ENCODE results near the gene PUM1. TPM values are rescaled to one million over a fixed set of nuclear protein-coding genes. Genes with fewer than 3 reads are reported as not detected.

The PUM1 gene
- polyA plus RNA-seq, 6 donors from 2014 or later = 93.0 to 121 (median 109) TPM

GRCh38 chr1:30906631-30907441 lies 158.7 kb downstream of the PUM1 start:
- no peaks in the 10 kb centered on the region for H3K36me3 Mint-ChIP-seq
- H3K4me1 Mint-ChIP-seq = peaks cover 27 to 34% (median 33%) of the 10 kb centered on the region in 3 donors
- ATAC-seq (ENCODE audit: low read depth in 2 of 2) (no peak), DNase-seq (no peak)
- peak overlapping the region in 2 of 6 donors; percentile 23 to 93 for H3K27ac Mint-ChIP-seq
- H3K9me3 Mint-ChIP-seq = peaks cover 0 to 2% (median 0%) of the 10 kb centered on the region in 7 donors
- peak overlapping the region; percentile 73 to 91 (median 86) for H3K4me3 Mint-ChIP-seq
- peaks cover 18 to 81% (median 72%) of the 10 kb centered on the region in 3 donors for H3K27me3 Mint-ChIP-seq

GRCh38 chr1:30905916-30906620 lies 159.4 kb downstream of the PUM1 start:
- peaks cover 18 to 73% (median 68%) of the 10 kb centered on the region in 3 donors for H3K27me3 Mint-ChIP-seq
- H3K9me3 Mint-ChIP-seq = peaks cover 0 to 2% (median 0%) of the 10 kb centered on the region in 7 donors
- DNase-seq (no peak), ATAC-seq (ENCODE audit: low read depth in 2 of 2) (no peak)
- H3K4me1 Mint-ChIP-seq = peaks cover 27 to 30% (median 28%) of the 10 kb centered on the region in 3 donors
- H3K27ac Mint-ChIP-seq = peak overlapping the region in 1 of 6 donors; percentile 93
- no peaks in the 10 kb centered on the region for H3K36me3 Mint-ChIP-seq
- H3K4me3 Mint-ChIP-seq = peak overlapping the region in 2 of 8 donors; percentile 13 to 39

GRCh38 chr1:30905403-30905802 lies 160.1 kb downstream of the PUM1 start:
- ATAC-seq (ENCODE audit: low read depth in 2 of 2) = no peak
- Mint-ChIP-seq H3K9me3 (peaks cover 0 to 2% (median 0%) of the 10 kb centered on the region in 7 donors), H3K4me1 (peaks cover 22 to 24% (median 24%) of the 10 kb centered on the region in 3 donors), H3K27ac (no peak overlapping the region), H3K27me3 (peaks cover 18 to 68% (median 61%) of the 10 kb centered on the region in 3 donors), H3K4me3 (peak overlapping the region in 1 of 8 donors; percentile 39), H3K36me3 (no peaks in the 10 kb centered on the region)
- no peak for DNase-seq

- Mint-ChIP-seq H3K27ac (peak overlapping the region in 1 of 6 donors; percentile 25), H3K9me3 (peaks cover 0 to 2% (median 0%) of the 10 kb centered on the region in 7 donors), H3K4me3 (no peak overlapping the region), H3K36me3 (no peaks in the 10 kb centered on the region), H3K27me3 (peaks cover 18 to 67% (median 57%) of the 10 kb centered on the region in 3 donors), H3K4me1 (peaks cover 17 to 21% (median 19%) of the 10 kb centered on the region in 3 donors)
- DNase-seq = no peak
- ATAC-seq (ENCODE audit: low read depth in 2 of 2) = no peak
Measured at GRCh38 chr1:30904962-30905335, 160.6 kb downstream of the PUM1 start.

GRCh38 chr1:30904191-30904961 lies 161.1 kb downstream of the PUM1 start:
- ATAC-seq (ENCODE audit: low read depth in 2 of 2) = no peak
- Mint-ChIP-seq H3K36me3 (no peaks in the 10 kb centered on the region), H3K27ac (peak overlapping the region in 2 of 6 donors; percentile 8 to 25)

GRCh38 chr1:30903343-30904034 lies 162.0 kb downstream of the PUM1 start:
- no peaks in the 10 kb centered on the region for H3K36me3 Mint-ChIP-seq
- peaks cover 0 to 2% (median 0%) of the 10 kb centered on the region in 7 donors for H3K9me3 Mint-ChIP-seq
- H3K27me3 Mint-ChIP-seq = peaks cover 12 to 62% (median 52%) of the 10 kb centered on the region in 3 donors
- ATAC-seq (ENCODE audit: low read depth in 2 of 2) (peak; percentile 16 to 22), DNase-seq (no peak)
- H3K4me1 Mint-ChIP-seq = peaks cover 7 to 16% (median 8%) of the 10 kb centered on the region in 3 donors
- peak overlapping the region in 1 of 6 donors; percentile 62 for H3K27ac Mint-ChIP-seq
- H3K4me3 Mint-ChIP-seq = no peak overlapping the region

More at GRCh38 chr1:30904191-30904961, 161.1 kb downstream of the PUM1 start:
- H3K4me3 Mint-ChIP-seq = no peak overlapping the region
- DNase-seq = no peak
- H3K4me1 Mint-ChIP-seq = peaks cover 12 to 19% (median 14%) of the 10 kb centered on the region in 3 donors
- peaks cover 12 to 67% (median 56%) of the 10 kb centered on the region in 3 donors for H3K27me3 Mint-ChIP-seq
- peaks cover 0 to 2% (median 0%) of the 10 kb centered on the region in 7 donors for H3K9me3 Mint-ChIP-seq

GRCh38 chr1:30902593-30903290 lies 162.8 kb downstream of the PUM1 start:
- Mint-ChIP-seq H3K27me3 (peaks cover 12 to 59% (median 58%) of the 10 kb centered on the region in 3 donors), H3K36me3 (no peaks in the 10 kb centered on the region), H3K27ac (no peak overlapping the region), H3K4me3 (no peak overlapping the region), H3K4me1 (peaks cover 6 to 16% (median 7%) of the 10 kb centered on the region in 3 donors), H3K9me3 (peaks cover 0 to 2% (median 0%) of the 10 kb centered on the region in 7 donors)
- ATAC-seq (ENCODE audit: low read depth in 2 of 2) (no peak), DNase-seq (no peak)

GRCh38 chr1:30901798-30902581 lies 163.5 kb downstream of the PUM1 start:
- no peak for DNase-seq

GRCh38 chr1:30900931-30901560 lies 164.5 kb downstream of the PUM1 start:
- peaks cover 0 to 10% (median 0%) of the 10 kb centered on the region in 3 donors for H3K4me1 Mint-ChIP-seq
- peaks cover 0 to 1% (median 0%) of the 10 kb centered on the region in 7 donors for H3K9me3 Mint-ChIP-seq
- ATAC-seq (ENCODE audit: low read depth in 2 of 2) (no peak), DNase-seq (no peak)
- H3K27me3 Mint-ChIP-seq = peaks cover 5 to 57% (median 53%) of the 10 kb centered on the region in 3 donors
- H3K36me3 Mint-ChIP-seq = no peaks in the 10 kb centered on the region
- H3K4me3 Mint-ChIP-seq = no peak overlapping the region
- peak overlapping the region in 1 of 6 donors; percentile 27 for H3K27ac Mint-ChIP-seq

More at GRCh38 chr1:30901798-30902581, 163.5 kb downstream of the PUM1 start:
- no peak overlapping the region for H3K4me3 Mint-ChIP-seq
- H3K27me3 Mint-ChIP-seq = peaks cover 5 to 54% (median 53%) of the 10 kb centered on the region in 3 donors
- peaks cover 0 to 1% (median 0%) of the 10 kb centered on the region in 7 donors for H3K9me3 Mint-ChIP-seq
- no peak overlapping the region for H3K27ac Mint-ChIP-seq
- peaks cover 0 to 10% (median 0%) of the 10 kb centered on the region in 3 donors for H3K4me1 Mint-ChIP-seq
- H3K36me3 Mint-ChIP-seq = no peaks in the 10 kb centered on the region
- no peak for ATAC-seq (ENCODE audit: low read depth in 2 of 2)

GRCh38 chr1:30900486-30900885 lies 165.0 kb downstream of the PUM1 start:
- DNase-seq (no peak), ATAC-seq (ENCODE audit: low read depth in 2 of 2) (no peak)
- H3K4me3 Mint-ChIP-seq = no peak overlapping the region
- peaks cover 5 to 57% (median 53%) of the 10 kb centered on the region in 3 donors for H3K27me3 Mint-ChIP-seq
- H3K4me1 Mint-ChIP-seq = peaks cover 0 to 6% (median 0%) of the 10 kb centered on the region in 3 donors
- H3K27ac Mint-ChIP-seq = no peak overlapping the region
- H3K9me3 Mint-ChIP-seq = peaks cover 0 to 1% (median 0%) of the 10 kb centered on the region in 7 donors
- H3K36me3 Mint-ChIP-seq = no peaks in the 10 kb centered on the region

All from naive B cell (primary cell).